ENCODE data around the gene ZNFX1. TPM values are rescaled to one million over a fixed set of nuclear protein-coding genes. Genes with fewer than 3 reads are reported as not detected.
A peak's percentile ranks its signal among the peaks of the same experiment; 100 is the strongest.

The ZNFX1 gene
- total and polyA plus RNA-seq, 2 donors (not counting 1 experiment from before 2014, with no cell fraction given): 13.7 to 46.2 TPM

- Histone ChIP-seq H3K79me2 (ENCODE audit: control insufficient read depth, insufficient read depth, low read length) (peaks cover 89% of the 10 kb centered on the region), H3K4me3 (replicated peaks in 1 of 4; ENCODE audit: control extremely low read depth in 1 of 4, insufficient read depth in 1 of 4, low read depth in 3 of 4, low read length in 4 of 4) (peak overlapping the region; percentile 44 to 100 (median 80)), H3K4me1 (ENCODE audit: control insufficient read depth, extremely low read depth, insufficient read depth, low read length) (no peaks in the 10 kb centered on the region), H4K20me1 (ENCODE audit: control insufficient read depth, extremely low read depth, insufficient read depth, low read length) (peaks cover 5% of the 10 kb centered on the region), H3K9me3 (ENCODE audit: control insufficient read depth, insufficient read depth, low read depth, low read length) (peaks cover 12% of the 10 kb centered on the region), H3K4me2 (ENCODE audit: extremely low read depth, insufficient read depth, low read length) (peak overlapping the region; percentile 81), H3K27me3 (ENCODE audit: control insufficient read depth, insufficient read depth, low read length) (no peaks in the 10 kb centered on the region), H3K36me3 (ENCODE audit: control insufficient read depth, insufficient read depth, low read length) (peaks cover 47% of the 10 kb centered on the region), H2AFZ (ENCODE audit: low read length) (no peak overlapping the region), H3K27ac (ENCODE audit: insufficient read depth, low read length) (no peak overlapping the region), H3K9ac (ENCODE audit: insufficient read depth, low read length) (no peak overlapping the region)
- DNase-seq (ENCODE audit: low read depth in 2 of 2): peak; percentile 38 to 53
- TF ChIP-seq EZH2 (IDR thresholded peaks at IDR 0.05; ENCODE audit: low read length, missing control alignments): no peak
- TF ChIP-seq, protein P1, sequence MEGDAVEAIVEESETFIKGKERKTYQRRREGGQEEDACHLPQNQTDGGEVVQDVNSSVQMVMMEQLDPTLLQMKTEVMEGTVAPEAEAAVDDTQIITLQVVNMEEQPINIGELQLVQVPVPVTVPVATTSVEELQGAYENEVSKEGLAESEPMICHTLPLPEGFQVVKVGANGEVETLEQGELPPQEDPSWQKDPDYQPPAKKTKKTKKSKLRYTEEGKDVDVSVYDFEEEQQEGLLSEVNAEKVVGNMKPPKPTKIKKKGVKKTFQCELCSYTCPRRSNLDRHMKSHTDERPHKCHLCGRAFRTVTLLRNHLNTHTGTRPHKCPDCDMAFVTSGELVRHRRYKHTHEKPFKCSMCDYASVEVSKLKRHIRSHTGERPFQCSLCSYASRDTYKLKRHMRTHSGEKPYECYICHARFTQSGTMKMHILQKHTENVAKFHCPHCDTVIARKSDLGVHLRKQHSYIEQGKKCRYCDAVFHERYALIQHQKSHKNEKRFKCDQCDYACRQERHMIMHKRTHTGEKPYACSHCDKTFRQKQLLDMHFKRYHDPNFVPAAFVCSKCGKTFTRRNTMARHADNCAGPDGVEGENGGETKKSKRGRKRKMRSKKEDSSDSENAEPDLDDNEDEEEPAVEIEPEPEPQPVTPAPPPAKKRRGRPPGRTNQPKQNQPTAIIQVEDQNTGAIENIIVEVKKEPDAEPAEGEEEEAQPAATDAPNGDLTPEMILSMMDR (conservative IDR thresholded peaks at IDR 0.05 in 1 of 2, IDR thresholded peaks at IDR 0.05 in 1 of 2; ENCODE audit: low read depth in 1 of 2, low read length in 2 of 2): no peak
Measured at GRCh38 chr20:49281059-49281912, 3.4 kb upstream of the ZNFX1 start.

DNA sequence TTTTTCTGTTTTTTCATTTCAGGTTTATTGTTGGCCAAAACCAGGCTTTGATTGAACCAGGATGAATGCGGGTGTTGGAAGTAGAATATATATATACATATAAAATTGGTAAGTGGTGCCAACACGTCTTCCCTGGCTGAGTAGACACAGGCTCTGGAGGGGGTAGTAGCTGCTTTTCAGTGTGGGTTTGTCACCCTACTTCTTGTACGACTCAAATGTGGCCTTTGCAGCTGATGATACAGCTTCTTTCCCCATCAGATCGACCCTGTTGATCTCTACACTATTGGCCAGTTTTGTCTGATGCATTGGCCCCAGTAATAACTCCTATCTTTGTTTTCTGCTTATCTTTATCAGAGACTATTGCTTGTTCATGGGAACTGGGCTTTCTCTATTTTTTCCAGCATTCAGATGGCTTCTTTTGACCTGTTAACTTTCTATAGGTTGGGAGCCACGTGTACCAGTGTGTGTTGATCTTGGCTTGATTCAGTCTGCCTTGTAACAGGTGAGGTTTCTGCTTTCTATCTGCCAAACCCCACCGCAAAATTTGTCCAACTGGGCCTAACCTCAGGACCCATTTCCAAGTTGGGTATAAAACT lies 2.7 kb upstream of the ZNFX1 start:
- Histone ChIP-seq H3K27me3 (ENCODE audit: control insufficient read depth, insufficient read depth, low read length) (no peaks in the 10 kb centered on the region), H4K20me1 (ENCODE audit: control insufficient read depth, extremely low read depth, insufficient read depth, low read length) (peaks cover 8% of the 10 kb centered on the region), H3K4me3 (replicated peaks in 1 of 4; ENCODE audit: control extremely low read depth in 1 of 4, insufficient read depth in 1 of 4, low read depth in 3 of 4, low read length in 4 of 4) (peak overlapping the region; percentile 64 to 100 (median 91)), H3K27ac (ENCODE audit: insufficient read depth, low read length) (no peak overlapping the region), H3K4me1 (ENCODE audit: control insufficient read depth, extremely low read depth, insufficient read depth, low read length) (peaks cover 2% of the 10 kb centered on the region), H3K9ac (ENCODE audit: insufficient read depth, low read length) (no peak overlapping the region), H3K36me3 (ENCODE audit: control insufficient read depth, insufficient read depth, low read length) (peaks cover 42% of the 10 kb centered on the region), H3K9me3 (ENCODE audit: control insufficient read depth, insufficient read depth, low read depth, low read length) (peaks cover 10% of the 10 kb centered on the region), H3K4me2 (ENCODE audit: extremely low read depth, insufficient read depth, low read length) (peak overlapping the region; percentile 81), H2AFZ (ENCODE audit: low read length) (no peak overlapping the region), H3K79me2 (ENCODE audit: control insufficient read depth, insufficient read depth, low read length) (peaks cover 89% of the 10 kb centered on the region)
- no peak for DNase-seq (ENCODE audit: low read depth in 2 of 2)
- TF ChIP-seq, protein P1 (conservative IDR thresholded peaks at IDR 0.05 in 1 of 2, IDR thresholded peaks at IDR 0.05 in 1 of 2; ENCODE audit: low read depth in 1 of 2, low read length in 2 of 2): no peak
- no peak for TF ChIP-seq EZH2 (IDR thresholded peaks at IDR 0.05; ENCODE audit: low read length, missing control alignments)

- TF ChIP-seq, protein P1 (conservative IDR thresholded peaks at IDR 0.05 in 1 of 2, IDR thresholded peaks at IDR 0.05 in 1 of 2; ENCODE audit: low read depth in 1 of 2, low read length in 2 of 2): no peak
- H3K27ac ChIP-seq (ENCODE audit: insufficient read depth, low read length): no peak overlapping the region
- peak in 1 of 2 donors; percentile 25 for DNase-seq (ENCODE audit: low read depth in 2 of 2)
- no peak overlapping the region for H3K9ac ChIP-seq (ENCODE audit: insufficient read depth, low read length)
- peaks cover 9% of the 10 kb centered on the region for H4K20me1 ChIP-seq (ENCODE audit: control insufficient read depth, extremely low read depth, insufficient read depth, low read length)
- H2AFZ ChIP-seq (ENCODE audit: low read length): no peak overlapping the region
- H3K36me3 ChIP-seq (ENCODE audit: control insufficient read depth, insufficient read depth, low read length): peaks cover 41% of the 10 kb centered on the region
- H3K4me2 ChIP-seq (ENCODE audit: extremely low read depth, insufficient read depth, low read length): peak overlapping the region; percentile 81
- H3K27me3 ChIP-seq (ENCODE audit: control insufficient read depth, insufficient read depth, low read length): no peaks in the 10 kb centered on the region
- H3K9me3 ChIP-seq (ENCODE audit: control insufficient read depth, insufficient read depth, low read depth, low read length): peaks cover 10% of the 10 kb centered on the region
- H3K4me1 ChIP-seq (ENCODE audit: control insufficient read depth, extremely low read depth, insufficient read depth, low read length): peaks cover 3% of the 10 kb centered on the region
- H3K4me3 ChIP-seq (replicated peaks in 1 of 4; ENCODE audit: control extremely low read depth in 1 of 4, insufficient read depth in 1 of 4, low read depth in 3 of 4, low read length in 4 of 4): peak overlapping the region; percentile 64 to 100 (median 91)
- peaks cover 88% of the 10 kb centered on the region for H3K79me2 ChIP-seq (ENCODE audit: control insufficient read depth, insufficient read depth, low read length)
Measured at GRCh38 chr20:49279677-49280462, 2.0 kb upstream of the ZNFX1 start.
